ENCODE data around the gene WFIKKN2.

DNA sequence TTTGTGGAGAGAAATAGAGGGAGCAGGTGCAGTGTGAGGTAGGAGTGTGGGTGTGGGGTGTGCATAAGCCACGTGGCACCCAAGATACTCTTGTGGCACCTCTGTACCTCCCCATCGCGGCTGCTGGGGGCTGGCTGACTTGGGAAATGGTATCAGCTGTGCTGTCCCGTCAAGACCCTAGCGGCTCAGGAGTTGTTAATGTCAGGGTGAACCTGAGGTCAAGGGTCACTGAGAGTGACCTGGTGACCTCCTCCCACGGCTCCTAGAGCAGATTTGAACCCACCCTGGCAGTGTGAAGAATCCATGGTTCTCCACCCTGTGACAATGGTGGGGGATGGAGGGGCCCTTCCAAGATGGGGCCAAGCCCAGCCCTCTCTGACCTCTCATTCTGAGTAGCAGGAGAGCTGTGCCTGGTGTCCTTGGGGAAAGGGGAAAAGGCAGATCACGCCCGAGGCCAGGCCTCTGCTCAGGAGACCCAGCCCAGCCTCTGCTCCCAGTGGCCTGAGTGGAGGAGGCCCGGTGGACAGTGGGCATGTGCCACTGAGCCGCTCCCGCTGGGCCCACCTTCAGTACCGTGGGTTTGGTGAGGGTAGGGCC, 3.0 kb upstream of the WFIKKN2 start:
- TF ChIP-seq, protein P1, sequence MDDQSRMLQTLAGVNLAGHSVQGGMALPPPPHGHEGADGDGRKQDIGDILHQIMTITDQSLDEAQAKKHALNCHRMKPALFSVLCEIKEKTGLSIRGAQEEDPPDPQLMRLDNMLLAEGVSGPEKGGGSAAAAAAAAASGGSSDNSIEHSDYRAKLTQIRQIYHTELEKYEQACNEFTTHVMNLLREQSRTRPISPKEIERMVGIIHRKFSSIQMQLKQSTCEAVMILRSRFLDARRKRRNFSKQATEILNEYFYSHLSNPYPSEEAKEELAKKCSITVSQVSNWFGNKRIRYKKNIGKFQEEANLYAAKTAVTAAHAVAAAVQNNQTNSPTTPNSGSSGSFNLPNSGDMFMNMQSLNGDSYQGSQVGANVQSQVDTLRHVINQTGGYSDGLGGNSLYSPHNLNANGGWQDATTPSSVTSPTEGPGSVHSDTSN (IDR thresholded peaks at IDR 0.05; ENCODE audit: insufficient replicate concordance, low read depth, low read length) = no peak
- TF ChIP-seq MEF2B (IDR thresholded peaks at IDR 0.05; ENCODE audit: partially characterized antibody, poor library complexity, severe bottlenecking) (no peak), HDAC2 (IDR thresholded peaks at IDR 0.05) (no peak)
- TF ChIP-seq, protein P2, sequence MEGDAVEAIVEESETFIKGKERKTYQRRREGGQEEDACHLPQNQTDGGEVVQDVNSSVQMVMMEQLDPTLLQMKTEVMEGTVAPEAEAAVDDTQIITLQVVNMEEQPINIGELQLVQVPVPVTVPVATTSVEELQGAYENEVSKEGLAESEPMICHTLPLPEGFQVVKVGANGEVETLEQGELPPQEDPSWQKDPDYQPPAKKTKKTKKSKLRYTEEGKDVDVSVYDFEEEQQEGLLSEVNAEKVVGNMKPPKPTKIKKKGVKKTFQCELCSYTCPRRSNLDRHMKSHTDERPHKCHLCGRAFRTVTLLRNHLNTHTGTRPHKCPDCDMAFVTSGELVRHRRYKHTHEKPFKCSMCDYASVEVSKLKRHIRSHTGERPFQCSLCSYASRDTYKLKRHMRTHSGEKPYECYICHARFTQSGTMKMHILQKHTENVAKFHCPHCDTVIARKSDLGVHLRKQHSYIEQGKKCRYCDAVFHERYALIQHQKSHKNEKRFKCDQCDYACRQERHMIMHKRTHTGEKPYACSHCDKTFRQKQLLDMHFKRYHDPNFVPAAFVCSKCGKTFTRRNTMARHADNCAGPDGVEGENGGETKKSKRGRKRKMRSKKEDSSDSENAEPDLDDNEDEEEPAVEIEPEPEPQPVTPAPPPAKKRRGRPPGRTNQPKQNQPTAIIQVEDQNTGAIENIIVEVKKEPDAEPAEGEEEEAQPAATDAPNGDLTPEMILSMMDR (IDR thresholded peaks at IDR 0.05 in 2 of 3, conservative IDR thresholded peaks at IDR 0.05 in 1 of 3; ENCODE audit: control insufficient read depth in 2 of 3, extremely low read depth in 1 of 3, insufficient read depth in 1 of 3, low read depth in 3 of 3, low read length in 3 of 3) = no peak

All from GM12878 (cell line).